ENCODE measurements around the gene AKR7A2.
"Not testable (repeated sequence)": the region's sequence is repeated elsewhere in the genome, so short reads cannot be mapped to it uniquely, and the experiment has no call there.

AKR7A2 gene

GRCh38 chr1:19256301-19256700, 55.6 kb downstream of the AKR7A2 start:
- DNase-seq: not testable (repeated sequence)

GRCh38 chr1:19255288-19255687, 56.7 kb downstream of the AKR7A2 start:
- DNase-seq: no peak

- DNase-seq: no peak
Observed at GRCh38 chr1:19254416-19254815, 57.5 kb downstream of the AKR7A2 start.

Measured in DMS153 (cell line).